AG09309 (cell line): ENCODE results near the gene YBX3.
"Not testable (repeated sequence)": the region's sequence is repeated elsewhere in the genome, so short reads cannot be mapped to it uniquely, and the experiment has no call there.

Experiments used
- DNase-seq: peaks from one replicate; pipeline ENCODE4 v3.0.0-alpha.2; 2010; ENCODE audit warnings: low read depth
- H3K4me3 ChIP-seq: 2 replicates; pipeline ENCODE4 v1.5.1; 2011; ENCODE audit warnings: mild to moderate bottlenecking, low read depth, low read length, moderate library complexity; ENCODE audit not compliant: control insufficient read depth
- CTCF ChIP-seq: IDR thresholded peaks from 2 replicates; pipeline ENCODE4 v1.5.1; 2011; ENCODE audit warnings: mild to moderate bottlenecking, low read depth, low read length, inconsistent platforms; ENCODE audit not compliant: insufficient read depth, control insufficient read depth; ENCODE audit errors: missing control alignments

YBX3 gene

GRCh38 chr12:10749700-10750384 lies 26.7 kb upstream of the YBX3 start:
- peak overlapping the region; percentile 2; the same call in 1 of the 2 replicates for H3K4me3 ChIP-seq
- DNase-seq = peak; percentile 80
- peak; percentile 83 for TF ChIP-seq CTCF

GRCh38 chr12:10747730-10748129 lies 24.6 kb upstream of the YBX3 start:
- no peak for DNase-seq
- no peak for TF ChIP-seq CTCF
- no peak overlapping the region for H3K4me3 ChIP-seq

GRCh38 chr12:10743420-10743819 lies 20.3 kb upstream of the YBX3 start:
- H3K4me3 ChIP-seq, DNase-seq: not testable (repeated sequence)

GRCh38 chr12:10741845-10742244 lies 18.7 kb upstream of the YBX3 start:
- no peak for TF ChIP-seq CTCF
- H3K4me3 ChIP-seq = no peak overlapping the region
- DNase-seq = no peak

- no peak for TF ChIP-seq CTCF
- DNase-seq = no peak
- no peak overlapping the region for H3K4me3 ChIP-seq
Observed at GRCh38 chr12:10740182-10740581, 17.1 kb upstream of the YBX3 start.

GRCh38 chr12:10739157-10740118 lies 16.3 kb upstream of the YBX3 start:
- no peak overlapping the region for H3K4me3 ChIP-seq
- TF ChIP-seq CTCF = no peak
- no peak for DNase-seq

- no peak overlapping the region for H3K4me3 ChIP-seq
- no peak for DNase-seq
- TF ChIP-seq CTCF = no peak
Observed at GRCh38 chr12:10737249-10737648, 14.1 kb upstream of the YBX3 start.
